ENCODE data around the gene IL22RA1.

The IL22RA1 gene

DNA sequence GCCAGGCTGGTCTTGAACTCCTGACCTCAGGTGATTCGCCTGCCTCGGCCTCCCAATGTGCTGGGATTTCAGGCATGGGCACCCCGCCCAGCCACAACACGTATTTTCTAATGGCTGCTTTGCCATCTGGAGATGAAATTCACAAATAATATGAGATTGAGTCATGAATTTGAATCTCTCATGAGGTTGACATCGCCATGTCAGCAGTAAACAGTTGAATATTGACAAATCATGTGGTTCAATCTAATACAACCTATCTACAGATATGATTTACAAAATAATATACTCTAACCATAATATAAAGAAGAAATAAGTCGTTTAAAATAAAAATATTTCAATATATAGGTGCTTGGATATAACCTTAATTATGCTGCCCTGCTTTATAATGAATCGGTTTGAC lies 73.1 kb downstream of the IL22RA1 start:
- no peak for DNase-seq (ENCODE audit: low read depth, low spot score)
- TF ChIP-seq, protein P1, sequence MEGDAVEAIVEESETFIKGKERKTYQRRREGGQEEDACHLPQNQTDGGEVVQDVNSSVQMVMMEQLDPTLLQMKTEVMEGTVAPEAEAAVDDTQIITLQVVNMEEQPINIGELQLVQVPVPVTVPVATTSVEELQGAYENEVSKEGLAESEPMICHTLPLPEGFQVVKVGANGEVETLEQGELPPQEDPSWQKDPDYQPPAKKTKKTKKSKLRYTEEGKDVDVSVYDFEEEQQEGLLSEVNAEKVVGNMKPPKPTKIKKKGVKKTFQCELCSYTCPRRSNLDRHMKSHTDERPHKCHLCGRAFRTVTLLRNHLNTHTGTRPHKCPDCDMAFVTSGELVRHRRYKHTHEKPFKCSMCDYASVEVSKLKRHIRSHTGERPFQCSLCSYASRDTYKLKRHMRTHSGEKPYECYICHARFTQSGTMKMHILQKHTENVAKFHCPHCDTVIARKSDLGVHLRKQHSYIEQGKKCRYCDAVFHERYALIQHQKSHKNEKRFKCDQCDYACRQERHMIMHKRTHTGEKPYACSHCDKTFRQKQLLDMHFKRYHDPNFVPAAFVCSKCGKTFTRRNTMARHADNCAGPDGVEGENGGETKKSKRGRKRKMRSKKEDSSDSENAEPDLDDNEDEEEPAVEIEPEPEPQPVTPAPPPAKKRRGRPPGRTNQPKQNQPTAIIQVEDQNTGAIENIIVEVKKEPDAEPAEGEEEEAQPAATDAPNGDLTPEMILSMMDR (IDR thresholded peaks at IDR 0.05; ENCODE audit: low read depth, low read length) = no peak
- no peak overlapping the region for H3K4me3 ChIP-seq (ENCODE audit: low read depth, low read length)
- in situ Hi-C loops (cut with HindIII; ENCODE audit: low sequenced_read_pairs) = no loop called here

All from astrocyte of the spinal cord (primary cell).